ENCODE measurements around the gene ARRB1. TPM values are rescaled to one million over a fixed set of nuclear protein-coding genes. Genes with fewer than 3 reads are reported as not detected.
"Not testable (repeated sequence)": the region's sequence is repeated elsewhere in the genome, so short reads cannot be mapped to it uniquely, and the experiment has no call there.

Gene ARRB1
- total RNA-seq, 1 donor from 2014 or later = 13.2 TPM

GRCh38 chr11:75334976-75335375 lies 16.5 kb downstream of the ARRB1 start:
- H3K4me3 Mint-ChIP-seq (ENCODE audit: unreplicated experiment) = no peak overlapping the region
- no peaks in the 10 kb centered on the region for H3K36me3 Mint-ChIP-seq (ENCODE audit: unreplicated experiment)
- H3K4me1 Mint-ChIP-seq (ENCODE audit: unreplicated experiment) = peaks cover 62% of the 10 kb centered on the region
- no peak overlapping the region for H3K27ac Mint-ChIP-seq (ENCODE audit: unreplicated experiment)
- H3K27me3 Mint-ChIP-seq (ENCODE audit: unreplicated experiment) = no peaks in the 10 kb centered on the region
- no peaks in the 10 kb centered on the region for H3K9me3 Mint-ChIP-seq (ENCODE audit: unreplicated experiment)
- no peak for DNase-seq (ENCODE audit: extremely low spot score, unreplicated experiment)
- no peak for TF ChIP-seq CTCF (IDR thresholded peaks at IDR 0.05)

- Mint-ChIP-seq H3K4me1 (ENCODE audit: unreplicated experiment) (peaks cover 60% of the 10 kb centered on the region), H3K4me3 (ENCODE audit: unreplicated experiment) (no peak overlapping the region), H3K9me3 (ENCODE audit: unreplicated experiment) (no peaks in the 10 kb centered on the region), H3K27ac (ENCODE audit: unreplicated experiment) (no peak overlapping the region), H3K27me3 (ENCODE audit: unreplicated experiment) (no peaks in the 10 kb centered on the region), H3K36me3 (ENCODE audit: unreplicated experiment) (no peaks in the 10 kb centered on the region)
- no peak for DNase-seq (ENCODE audit: extremely low spot score, unreplicated experiment)
- TF ChIP-seq CTCF (IDR thresholded peaks at IDR 0.05) = no peak
Observed at GRCh38 chr11:75334402-75334891, 17.0 kb downstream of the ARRB1 start.

- peaks cover 60% of the 10 kb centered on the region for H3K4me1 Mint-ChIP-seq (ENCODE audit: unreplicated experiment)
- H3K9me3 Mint-ChIP-seq (ENCODE audit: unreplicated experiment) = no peaks in the 10 kb centered on the region
Observed at GRCh38 chr11:75333807-75334140, 17.7 kb downstream of the ARRB1 start.

GRCh38 chr11:75333022-75333806 lies 18.2 kb downstream of the ARRB1 start:
- no peak for DNase-seq (ENCODE audit: extremely low spot score, unreplicated experiment)
- Mint-ChIP-seq H3K9me3 (ENCODE audit: unreplicated experiment) (no peaks in the 10 kb centered on the region), H3K27ac (ENCODE audit: unreplicated experiment) (no peak overlapping the region), H3K4me1 (ENCODE audit: unreplicated experiment) (peaks cover 60% of the 10 kb centered on the region), H3K27me3 (ENCODE audit: unreplicated experiment) (no peaks in the 10 kb centered on the region), H3K36me3 (ENCODE audit: unreplicated experiment) (no peaks in the 10 kb centered on the region), H3K4me3 (ENCODE audit: unreplicated experiment) (no peak overlapping the region)
- TF ChIP-seq CTCF (IDR thresholded peaks at IDR 0.05) = no peak

More at GRCh38 chr11:75333807-75334140, 17.7 kb downstream of the ARRB1 start:
- no peak for DNase-seq (ENCODE audit: extremely low spot score, unreplicated experiment)
- TF ChIP-seq CTCF (IDR thresholded peaks at IDR 0.05) = no peak
- Mint-ChIP-seq H3K27ac (ENCODE audit: unreplicated experiment) (no peak overlapping the region), H3K4me3 (ENCODE audit: unreplicated experiment) (no peak overlapping the region), H3K36me3 (ENCODE audit: unreplicated experiment) (no peaks in the 10 kb centered on the region), H3K27me3 (ENCODE audit: unreplicated experiment) (no peaks in the 10 kb centered on the region)

GRCh38 chr11:75331761-75332160 lies 19.7 kb downstream of the ARRB1 start:
- H3K4me3 Mint-ChIP-seq (ENCODE audit: unreplicated experiment); H3K36me3 Mint-ChIP-seq (ENCODE audit: unreplicated experiment); H3K9me3 Mint-ChIP-seq (ENCODE audit: unreplicated experiment); H3K27ac Mint-ChIP-seq (ENCODE audit: unreplicated experiment); H3K27me3 Mint-ChIP-seq (ENCODE audit: unreplicated experiment); DNase-seq (ENCODE audit: extremely low spot score, unreplicated experiment): not testable (repeated sequence)
- H3K4me1 Mint-ChIP-seq (ENCODE audit: unreplicated experiment) = peaks cover 51% of the 10 kb centered on the region

- not testable (repeated sequence) for H3K4me3 Mint-ChIP-seq (ENCODE audit: unreplicated experiment); H3K27ac Mint-ChIP-seq (ENCODE audit: unreplicated experiment); H3K9me3 Mint-ChIP-seq (ENCODE audit: unreplicated experiment)
Observed at GRCh38 chr11:75331304-75331703, 20.2 kb downstream of the ARRB1 start.

GRCh38 chr11:75330886-75331285 lies 20.6 kb downstream of the ARRB1 start:
- not testable (repeated sequence) for DNase-seq (ENCODE audit: extremely low spot score, unreplicated experiment); H3K27me3 Mint-ChIP-seq (ENCODE audit: unreplicated experiment); H3K36me3 Mint-ChIP-seq (ENCODE audit: unreplicated experiment); H3K9me3 Mint-ChIP-seq (ENCODE audit: unreplicated experiment); H3K27ac Mint-ChIP-seq (ENCODE audit: unreplicated experiment); H3K4me3 Mint-ChIP-seq (ENCODE audit: unreplicated experiment)
- peaks cover 57% of the 10 kb centered on the region for H3K4me1 Mint-ChIP-seq (ENCODE audit: unreplicated experiment)

More at GRCh38 chr11:75331304-75331703, 20.2 kb downstream of the ARRB1 start:
- not testable (repeated sequence) for H3K36me3 Mint-ChIP-seq (ENCODE audit: unreplicated experiment); H3K27me3 Mint-ChIP-seq (ENCODE audit: unreplicated experiment); DNase-seq (ENCODE audit: extremely low spot score, unreplicated experiment)
- H3K4me1 Mint-ChIP-seq (ENCODE audit: unreplicated experiment) = peaks cover 52% of the 10 kb centered on the region

All from osteocyte (in vitro differentiated cells).